Hematopoietic multipotent progenitor cell treated with erythropoietin and hydrocortisone succinate and interleukin-3 and kit ligand, for 6 days (in vitro differentiated cells): ENCODE results near the gene MIEF2.
"Not testable (repeated sequence)": the region's sequence is repeated elsewhere in the genome, so short reads cannot be mapped to it uniquely, and the experiment has no call there.

Experiments used
- DNase-seq: peaks from one replicate; pipeline ENCODE4 v3.0.0-alpha.2; 2015

MIEF2 gene

GRCh38 chr17:18260332-18261145 is at the start of gene MIEF2:
Gene MIEF2 (plus strand): TSS chr17:18260662. CDS start chr17:18262721, 2,059 bp downstream.
- DNase-seq, result peak; percentile 98

GRCh38 chr17:18213666-18214270 is 46.7 kb upstream of the MIEF2 start:
- no peak for DNase-seq

GRCh38 chr17:18216906-18217305 is 43.6 kb upstream of the MIEF2 start:
- DNase-seq, result not testable (repeated sequence)

- peak; percentile 82 for DNase-seq
These were observed 42.9 kb upstream of the MIEF2 start for GRCh38 chr17:18217412-18218015.

GRCh38 chr17:18218756-18219415 is 41.6 kb upstream of the MIEF2 start:
- no peak for DNase-seq

- DNase-seq, result no peak
These were observed 36.4 kb upstream of the MIEF2 start for GRCh38 chr17:18224053-18224386.

- no peak for DNase-seq
These were observed 35.9 kb upstream of the MIEF2 start for GRCh38 chr17:18224387-18225120.

- DNase-seq, result peak; percentile 97
These were observed 35.3 kb upstream of the MIEF2 start, which contains the start of gene LLGL1 for GRCh38 chr17:18225121-18225641. Gene LLGL1 (plus strand): TSS chr17:18225635. CDS start chr17:18225683, 48 bp downstream.

- DNase-seq, result peak; percentile 58
These were observed 34.7 kb upstream of the MIEF2 start for GRCh38 chr17:18225642-18226283.

GRCh38 chr17:18226284-18226945 is 34.0 kb upstream of the MIEF2 start:
- DNase-seq, result no peak

GRCh38 chr17:18227635-18228034 is 32.8 kb upstream of the MIEF2 start:
- DNase-seq, result no peak

GRCh38 chr17:18228176-18228682 is 32.2 kb upstream of the MIEF2 start:
- no peak for DNase-seq

GRCh38 chr17:18229254-18229653 is 31.2 kb upstream of the MIEF2 start:
- no peak for DNase-seq

- DNase-seq, result no peak
These were observed 30.7 kb upstream of the MIEF2 start for GRCh38 chr17:18229771-18230170.

GRCh38 chr17:18230288-18231141 is 29.9 kb upstream of the MIEF2 start:
- DNase-seq, result no peak

- no peak for DNase-seq
These were observed 29.3 kb upstream of the MIEF2 start for GRCh38 chr17:18231164-18231563.

GRCh38 chr17:18233803-18234518 is 26.5 kb upstream of the MIEF2 start:
- no peak for DNase-seq

- DNase-seq, result no peak
These were observed 25.5 kb upstream of the MIEF2 start for GRCh38 chr17:18234853-18235380.

GRCh38 chr17:18235743-18236256 is 24.7 kb upstream of the MIEF2 start:
- no peak for DNase-seq
